ENCODE measurements around the gene POLR2M. TPM values are rescaled to one million over a fixed set of nuclear protein-coding genes. Genes with fewer than 3 reads are reported as not detected.

The POLR2M gene
- total RNA-seq, 4 donors from 2014 or later, result 35.6 to 369 (median 145) TPM

DNA sequence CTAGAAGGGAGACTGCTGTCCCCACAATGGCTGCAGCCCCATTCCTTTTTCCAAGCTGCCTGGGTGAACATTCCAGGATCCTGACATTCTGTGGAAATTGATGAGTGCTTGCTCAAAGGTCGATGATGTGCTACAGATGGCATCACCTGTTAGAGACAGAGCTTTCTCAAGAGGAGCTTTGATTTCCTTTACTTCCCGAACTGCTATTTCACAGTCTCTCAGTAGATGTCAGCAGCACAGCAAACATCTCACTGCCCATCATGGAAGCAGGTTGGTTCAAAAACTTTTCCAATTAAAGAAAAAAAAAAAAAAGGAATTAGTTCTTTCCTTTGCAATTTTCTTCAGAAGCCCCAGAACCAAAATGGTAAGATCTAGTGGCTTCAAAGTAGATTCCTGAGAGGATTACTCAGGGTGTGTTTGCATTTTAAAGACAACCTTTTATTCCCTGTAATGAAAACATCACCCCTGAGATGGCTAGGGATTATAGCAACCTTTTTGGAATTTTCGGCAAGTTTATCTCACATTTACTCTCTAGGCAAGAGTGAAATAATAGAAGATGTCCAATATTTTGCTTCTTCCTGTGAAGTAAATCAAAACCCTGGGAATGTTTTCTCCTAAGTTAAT is 44.8 kb downstream of the POLR2M start:
- TF ChIP-seq CTCF (IDR thresholded peaks at IDR 0.05; ENCODE audit: low read depth), result no peak

GRCh38 chr15:57752436-57752835 is 45.9 kb downstream of the POLR2M start:
- no peak for TF ChIP-seq CTCF (IDR thresholded peaks at IDR 0.05; ENCODE audit: low read depth)

- TF ChIP-seq CTCF (IDR thresholded peaks at IDR 0.05; ENCODE audit: low read depth), result no peak
Observed at GRCh38 chr15:57752840-57753239, 46.3 kb downstream of the POLR2M start.

DNA sequence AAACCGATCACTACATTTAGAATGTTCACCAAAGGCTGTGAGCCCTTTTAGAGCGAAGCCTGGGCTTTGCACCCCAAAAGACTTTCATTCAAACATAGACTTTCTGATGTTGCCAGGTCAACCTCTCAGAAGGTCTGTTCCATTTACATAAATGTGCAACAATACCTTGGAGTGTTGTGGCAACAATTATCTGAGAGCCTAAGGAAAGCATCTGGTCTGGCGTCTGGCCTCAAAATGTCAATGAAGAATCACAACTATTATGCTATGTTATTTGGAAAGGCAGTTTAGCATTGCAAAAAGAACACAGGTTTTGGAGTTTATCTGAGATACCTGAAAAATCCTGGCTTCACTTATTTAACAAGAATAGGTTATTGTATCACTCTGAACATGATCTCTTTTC is 50.0 kb downstream of the POLR2M start:
- no peak for TF ChIP-seq CTCF (IDR thresholded peaks at IDR 0.05; ENCODE audit: low read depth)

GRCh38 chr15:57758560-57758959 is 52.0 kb downstream of the POLR2M start:
- TF ChIP-seq CTCF (IDR thresholded peaks at IDR 0.05; ENCODE audit: low read depth), result no peak

- TF ChIP-seq CTCF (IDR thresholded peaks at IDR 0.05; ENCODE audit: low read depth), result no peak
Observed at GRCh38 chr15:57761562-57761961, 55.0 kb downstream of the POLR2M start.

- TF ChIP-seq CTCF (IDR thresholded peaks at IDR 0.05; ENCODE audit: low read depth), result no peak
Observed at GRCh38 chr15:57762302-57762701, 55.8 kb downstream of the POLR2M start.

All from subcutaneous adipose tissue (tissue), 4 donors.